Prostate gland (tissue), 2 donors: Measurements from ENCODE around the gene SMIM14. TPM values are rescaled to one million over a fixed set of nuclear protein-coding genes. Genes with fewer than 3 reads are reported as not detected.
"Not testable (repeated sequence)": the region's sequence is repeated elsewhere in the genome, so short reads cannot be mapped to it uniquely, and the experiment has no call there.

Experiments
- DNase-seq: peaks from one replicate; pipeline ENCODE4 v3.0.0-alpha.2; 2019; ENCODE audit warnings: low spot score
- H3K27ac ChIP-seq, 2 donors: fragments of 200-600 bp; sonication (generic); 2 replicates each; pipeline ENCODE4 v1.5.1; 2017 to 2019
- H3K27me3 ChIP-seq: fragments of 200-600 bp; sonication (generic); replicated peaks from 2 replicates; pipeline ENCODE4 v1.5.1; 2019; ENCODE audit not compliant: insufficient read depth
- H3K36me3 ChIP-seq, 2 donors: fragments of 200-600 bp; sonication (generic); 1 replicate in 1 of 2; 2 replicates in 1 of 2; pipeline versions ENCODE4 v1.5.1 to v1.8.1; 2017 to 2019
- H3K4me1 ChIP-seq: fragments of 200-600 bp; sonication (generic); replicated peaks from 2 replicates; pipeline ENCODE4 v1.5.1; 2019
- H3K4me3 ChIP-seq, 2 donors: fragments of 200-600 bp; sonication (generic); 2 replicates each; pipeline ENCODE4 v1.5.1; 2017 to 2019
- H3K9me3 ChIP-seq: fragments of 200-600 bp; sonication (generic); 2 replicates; pipeline ENCODE4 v1.5.1; 2017
- CTCF ChIP-seq, 4 experiments: fragments of 200-600 bp in 2 of 4; fragments of 450-650 bp in 2 of 4; sonication (generic) in 2 of 4; IDR thresholded peaks; 1 replicate in 3 of 4; 2 replicates in 1 of 4; pipeline ENCODE4 v1.5.1; 2016 to 2019; ENCODE audit warnings: antibody characterized with exemption in 4 of 4, mild to moderate bottlenecking in 2 of 4, moderate library complexity in 2 of 4
- POLR2A ChIP-seq: fragments of 450-650 bp; IDR thresholded peaks from one replicate; pipeline ENCODE4 v1.6.1; 2016; ENCODE audit warnings: antibody characterized with exemption, mild to moderate bottlenecking
- POLR2AphosphoS5 ChIP-seq: sonication (generic); formaldehyde crosslinking; IDR thresholded peaks from one replicate; pipeline ENCODE4 v1.6.1; 2017; ENCODE audit warnings: antibody characterized with exemption
- WGBS: methylation state at CpG from one replicate; pipeline ENCODE4 v1.1.5; 2018; 5-methylcytosine and 5-hydroxymethylcytosine counted together
- intact Hi-C: fragments of 100-400 bp; cut with DNase I; formaldehyde crosslinking; loops from one replicate; pipeline ENCODE4 v1.14.2; 2022
- total RNA-seq, 2 donors: library from RNA; depleted of rRNA; stranded (reverse); fragments of >200 nt; gene quantifications; one replicate each; pipeline ENCODE4 v1.1.0, GENCODE V29; 2016

SMIM14 gene
- total RNA-seq, 2 donors from 2014 or later: 36.1 to 101 TPM

- no peak overlapping the region for H3K27ac ChIP-seq
- WGBS: 94% methylated on average over 1 of the region's 1 CpG
- intact Hi-C loops: no loop called here
- H3K36me3 ChIP-seq: peaks cover 12 to 15% of the 10 kb centered on the region in 2 donors
- H3K4me1 ChIP-seq: no peaks in the 10 kb centered on the region
- TF ChIP-seq CTCF (IDR thresholded peaks at IDR 0.05) (no peak), POLR2AphosphoS5 (no peak), POLR2A (no peak)
- H3K27me3 ChIP-seq: no peaks in the 10 kb centered on the region
- H3K9me3 ChIP-seq: no peaks in the 10 kb centered on the region
- no peak for DNase-seq
- H3K4me3 ChIP-seq: no peak overlapping the region
These were observed 133.1 kb downstream of the SMIM14 start for GRCh38 chr4:39505581-39505980.

- Histone ChIP-seq H3K9me3 (no peaks in the 10 kb centered on the region), H3K4me1 (no peaks in the 10 kb centered on the region), H3K4me3 (no peak overlapping the region), H3K27me3 (no peaks in the 10 kb centered on the region), H3K27ac (no peak overlapping the region), H3K36me3 (peaks cover 11 to 12% of the 10 kb centered on the region in 2 donors)
- TF ChIP-seq CTCF (IDR thresholded peaks at IDR 0.05) (no peak), POLR2A (no peak), POLR2AphosphoS5 (no peak)
- DNase-seq: no peak
- WGBS: 98% methylated on average over 2 of the region's 2 CpGs
- intact Hi-C loops: no loop called here
These were observed 134.1 kb downstream of the SMIM14 start for GRCh38 chr4:39504538-39504937.

GRCh38 chr4:39502664-39503035 lies 136.0 kb downstream of the SMIM14 start:
- intact Hi-C loops, H3K36me3 ChIP-seq, H3K4me1 ChIP-seq, H3K9me3 ChIP-seq, H3K27ac ChIP-seq, H3K27me3 ChIP-seq, H3K4me3 ChIP-seq, DNase-seq: not testable (repeated sequence)
- WGBS: 94% methylated on average over 4 of the region's 4 CpGs

GRCh38 chr4:39502019-39502663 lies 136.5 kb downstream of the SMIM14 start:
- peaks cover 6 to 7% of the 10 kb centered on the region in 2 donors for H3K36me3 ChIP-seq
- TF ChIP-seq POLR2A (no peak), POLR2AphosphoS5 (no peak)
- no peaks in the 10 kb centered on the region for H3K4me1 ChIP-seq
- H3K4me3 ChIP-seq: no peak overlapping the region
- no peaks in the 10 kb centered on the region for H3K9me3 ChIP-seq
- no peak for DNase-seq
- H3K27me3 ChIP-seq: no peaks in the 10 kb centered on the region
- H3K27ac ChIP-seq: no peak overlapping the region
- intact Hi-C loops: no loop called here

- Histone ChIP-seq H3K4me1 (no peaks in the 10 kb centered on the region), H3K36me3 (peaks cover 0 to 3% of the 10 kb centered on the region in 2 donors), H3K9me3 (no peaks in the 10 kb centered on the region), H3K4me3 (no peak overlapping the region), H3K27ac (no peak overlapping the region), H3K27me3 (no peaks in the 10 kb centered on the region)
- DNase-seq: no peak
- intact Hi-C loops: no loop called here
- TF ChIP-seq POLR2AphosphoS5: no peak
- no peak for TF ChIP-seq POLR2A
- no peak for TF ChIP-seq CTCF (IDR thresholded peaks at IDR 0.05)
These were observed 140.0 kb downstream of the SMIM14 start for GRCh38 chr4:39498727-39499020.

GRCh38 chr4:39497909-39498726 lies 140.5 kb downstream of the SMIM14 start:
- H3K4me3 ChIP-seq: no peak overlapping the region
- intact Hi-C loops: no loop called here
- H3K27ac ChIP-seq: no peak overlapping the region
- H3K9me3 ChIP-seq: no peaks in the 10 kb centered on the region
- H3K4me1 ChIP-seq: no peaks in the 10 kb centered on the region
- no peaks in the 10 kb centered on the region for H3K36me3 ChIP-seq
- no peak for DNase-seq
- 68% methylated on average over 1 of the region's 1 CpG for WGBS
- no peaks in the 10 kb centered on the region for H3K27me3 ChIP-seq
- TF ChIP-seq POLR2A: no peak
- TF ChIP-seq CTCF (IDR thresholded peaks at IDR 0.05): no peak
- TF ChIP-seq POLR2AphosphoS5: no peak
